Activated T-cell treated with anti-CD3 and anti-CD28 coated beads, Interleukin-2, amount 50 U/mL, for 48 hours (primary cell): Measurements from ENCODE around the gene CNTNAP5.

Experiments used
- DNase-seq, 2 experiments: peaks; one replicate each; pipeline ENCODE4 v3.0.0-alpha.2; 2020

Gene CNTNAP5

DNA sequence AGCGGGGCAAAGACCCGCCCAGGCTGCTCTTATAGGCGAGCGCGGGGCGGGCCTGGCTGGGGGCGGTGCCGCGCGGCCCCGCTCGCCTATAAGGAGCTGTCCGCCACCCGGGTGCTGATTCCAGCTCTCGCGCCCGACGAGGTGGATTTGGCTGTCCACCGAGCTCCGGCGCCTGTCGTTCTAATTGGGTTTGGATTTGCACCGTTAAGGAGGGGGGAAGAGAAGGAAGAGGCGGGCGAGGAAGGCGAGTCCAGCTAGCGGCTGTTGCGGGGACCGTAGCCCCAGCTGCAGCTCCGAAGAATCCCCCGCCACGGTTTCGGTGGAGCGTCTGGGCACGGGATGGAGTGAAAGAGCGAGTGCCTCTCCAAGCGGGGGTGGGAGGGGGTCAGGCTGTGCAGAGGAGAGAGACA, at the start of gene CNTNAP5:
Gene CNTNAP5 (plus strand): TSS at position 117 of the 410 bp plus-strand sequence. CDS start 364 bp downstream, outside the sequence.
- DNase-seq: peak; percentile 27 to 31

DNA sequence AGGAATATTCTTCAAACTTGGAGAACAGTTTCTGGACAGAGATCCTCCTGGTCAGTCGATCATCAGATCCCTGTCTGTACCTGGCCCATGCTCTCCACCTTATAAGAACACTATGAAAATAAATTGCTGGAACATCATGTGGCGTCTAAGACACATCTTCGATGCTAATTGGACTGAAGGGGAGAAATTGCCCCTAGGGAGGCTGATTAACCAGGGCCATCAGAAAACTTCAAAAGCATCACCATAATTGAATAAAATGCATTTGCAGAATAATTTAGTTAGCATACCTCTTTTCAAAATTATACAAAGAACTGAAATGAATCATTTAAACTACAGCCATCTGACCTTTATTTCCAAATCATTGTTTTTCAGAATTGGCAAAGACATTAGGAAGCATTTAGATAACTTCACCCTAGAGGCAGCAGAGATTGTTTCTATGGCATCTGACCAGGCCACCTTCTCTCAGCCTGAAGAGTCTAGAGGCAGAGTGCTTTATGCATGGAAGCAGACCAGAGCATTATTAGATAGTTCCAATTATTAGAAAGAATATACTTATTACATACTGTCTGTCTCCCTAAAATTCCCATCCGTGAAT, 48.9 kb upstream of the CNTNAP5 start:
- DNase-seq: no peak

DNA sequence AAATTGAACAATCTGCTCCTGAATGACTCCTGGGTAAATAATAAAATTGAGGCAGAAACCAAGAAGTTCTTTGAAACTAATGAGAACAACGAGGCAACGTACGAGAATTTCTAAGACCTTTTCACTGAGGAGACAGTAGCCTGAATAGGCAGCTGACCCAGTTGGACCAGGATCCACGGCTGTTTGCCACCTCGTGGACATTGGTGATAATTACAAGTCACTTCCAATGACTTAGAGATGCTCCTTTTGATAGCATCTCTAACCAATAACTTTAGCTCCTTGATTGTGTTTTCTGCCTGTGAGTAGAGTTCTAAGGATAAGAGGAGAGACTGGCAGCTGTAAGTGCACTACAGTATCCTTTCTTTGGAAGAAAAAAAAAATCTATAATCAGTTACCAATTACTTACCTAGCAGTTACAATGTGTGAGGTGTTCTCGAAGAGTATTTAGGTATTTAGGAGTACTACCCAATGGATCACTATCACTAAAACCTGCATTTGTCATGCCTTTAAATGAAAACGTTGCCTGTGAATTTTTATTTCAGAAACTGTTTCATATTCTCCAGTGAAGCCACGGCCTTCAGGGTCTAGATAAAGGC, 31.3 kb upstream of the CNTNAP5 start:
- peak in 1 of 2 experiments; percentile 17 for DNase-seq

DNA sequence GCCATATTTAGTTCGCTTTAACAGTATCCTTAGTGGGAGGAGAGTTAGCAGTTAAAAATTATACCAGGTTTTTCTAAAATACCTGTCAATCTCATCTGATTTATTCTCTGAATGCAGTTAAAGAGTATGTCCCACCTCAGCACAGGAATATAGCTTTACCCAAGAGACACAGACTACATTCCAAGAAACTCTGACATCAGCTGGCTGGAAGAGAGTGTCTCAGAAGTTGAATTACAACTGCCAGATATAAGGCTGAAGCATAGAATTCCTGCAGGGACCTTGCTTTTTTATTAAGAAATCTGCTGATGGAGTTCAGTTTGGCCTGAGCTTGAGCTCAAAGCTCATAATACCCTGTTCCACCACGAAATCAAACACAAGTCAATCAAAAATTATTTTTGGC, 25.4 kb upstream of the CNTNAP5 start:
- DNase-seq: no peak

DNA sequence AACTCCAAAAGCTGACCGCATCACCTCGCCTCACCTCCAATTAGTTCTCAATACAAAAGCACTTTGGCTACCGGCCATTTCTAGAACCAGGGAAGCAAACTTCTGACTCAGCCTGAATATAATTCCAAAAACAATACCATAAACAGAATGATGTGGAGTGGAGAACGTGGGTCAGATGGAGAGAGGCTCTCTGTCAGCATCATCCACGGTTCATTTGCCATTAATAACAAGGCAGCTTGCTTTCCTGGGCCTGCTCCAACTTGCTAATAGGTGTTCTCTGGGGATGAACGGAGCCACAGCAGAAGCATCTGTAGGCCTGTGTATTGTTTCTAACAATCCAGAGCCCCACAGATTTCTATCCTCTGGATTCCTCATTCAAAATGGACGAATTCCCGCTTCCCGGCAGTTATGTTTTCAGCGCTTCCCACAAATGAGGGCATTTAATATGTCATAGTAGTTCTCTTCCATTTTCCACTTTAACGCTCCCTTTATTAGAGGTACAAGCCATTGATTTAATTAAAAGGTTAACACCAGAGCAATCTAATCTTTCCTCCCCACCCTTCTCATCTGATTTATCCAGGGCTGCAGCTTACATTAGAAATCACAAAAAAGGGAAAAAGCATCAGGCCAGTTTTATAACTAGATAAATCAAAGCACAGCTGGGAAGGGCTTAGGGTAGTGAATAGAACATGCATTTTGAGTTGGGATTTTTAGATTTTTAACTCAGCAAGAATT, 23.2 kb upstream of the CNTNAP5 start:
- DNase-seq: no peak

DNA sequence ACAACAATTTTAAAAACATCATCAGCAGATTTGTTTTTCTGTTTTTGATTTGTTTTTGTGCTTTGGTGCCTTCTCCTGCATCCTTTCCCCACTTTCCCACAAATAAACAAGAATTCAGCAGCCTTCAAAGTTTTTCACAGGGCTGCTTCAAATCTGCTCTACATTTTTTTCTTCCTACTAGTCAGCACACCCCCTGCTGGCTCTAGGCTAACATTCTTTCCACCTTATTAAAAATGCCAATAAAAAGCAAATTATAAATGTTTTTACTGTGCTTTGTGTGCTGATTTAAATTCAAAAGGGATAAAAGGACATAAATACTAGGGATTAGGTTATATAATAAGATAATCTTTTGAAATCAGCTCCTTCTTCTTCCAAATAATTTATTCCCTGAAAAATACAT, 6.2 kb upstream of the CNTNAP5 start:
- no peak for DNase-seq

DNA sequence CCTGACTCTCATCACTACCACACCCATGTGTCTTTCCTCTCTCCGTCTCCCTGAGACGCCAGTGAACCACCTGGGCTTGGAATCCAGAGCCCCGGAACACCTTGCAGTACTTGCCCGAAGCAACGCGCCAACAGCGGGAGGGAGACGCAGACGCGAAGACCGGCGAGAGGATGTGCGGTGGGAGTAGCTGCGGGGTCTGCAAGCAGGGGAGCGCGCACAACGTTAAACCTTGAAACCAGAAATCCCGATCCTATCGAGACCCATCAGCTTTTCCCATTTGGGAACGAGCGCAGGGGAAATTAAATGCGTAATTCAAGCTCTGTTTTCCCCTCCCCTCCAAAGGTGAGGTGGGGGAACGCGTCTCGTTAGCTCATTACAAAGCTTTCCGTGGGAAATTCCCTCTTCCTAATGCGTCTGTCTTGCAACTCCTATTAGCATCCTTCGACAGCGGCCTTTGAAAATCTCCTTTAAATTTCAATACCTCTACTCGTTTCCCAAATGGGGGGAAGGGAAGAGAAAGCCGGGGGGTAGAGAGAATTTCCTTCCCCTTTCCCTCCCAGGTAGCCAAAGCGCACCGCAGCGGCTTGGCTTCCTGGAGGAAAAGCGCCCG, 421 bp upstream of the CNTNAP5 start:
- no peak for DNase-seq

DNA sequence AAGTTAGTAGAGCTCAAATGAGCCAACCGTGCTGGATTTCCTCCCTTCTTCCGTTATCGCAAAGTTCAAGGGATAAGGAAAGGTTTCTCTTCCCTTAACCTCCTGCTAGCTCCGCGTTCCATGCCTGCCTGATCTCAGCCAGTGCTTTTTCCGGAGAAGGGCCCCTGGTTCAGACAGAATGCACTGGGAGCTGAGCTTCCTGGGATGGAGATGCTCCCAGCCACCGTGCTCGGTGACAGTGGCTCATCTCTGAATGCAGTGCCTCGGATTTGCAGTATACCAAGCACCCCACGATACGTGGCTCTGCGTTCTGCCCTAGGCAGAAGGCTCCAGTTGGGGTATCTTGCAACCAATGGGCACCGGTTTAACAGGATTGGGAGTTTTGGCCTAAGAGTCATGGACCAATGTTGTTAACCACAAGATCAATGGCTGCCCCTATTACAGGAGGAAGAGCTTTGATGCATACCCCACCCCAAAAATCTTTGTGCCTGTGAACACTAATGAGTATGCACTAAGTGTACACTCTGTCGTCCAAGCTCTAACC, 876 bp downstream of the CNTNAP5 start:
- DNase-seq: no peak

DNA sequence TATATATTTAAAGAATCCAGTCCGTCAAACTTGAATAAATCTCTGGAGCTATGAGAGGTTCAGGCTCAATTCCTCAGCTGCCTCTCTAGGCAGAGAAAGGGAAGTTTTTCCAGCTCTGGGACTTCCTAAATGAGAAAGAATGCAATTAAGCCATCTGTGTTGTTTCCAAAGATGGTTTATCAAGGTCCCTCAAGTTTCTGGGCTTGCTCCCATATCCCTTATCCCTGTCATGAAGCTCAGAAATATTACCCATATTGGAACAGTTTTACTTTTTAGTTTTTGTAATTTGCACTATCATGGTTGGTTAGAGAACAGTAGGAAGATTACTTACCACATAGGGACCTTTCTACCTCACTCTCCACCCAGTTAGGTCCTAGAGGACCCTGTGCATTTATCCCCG, 1.4 kb downstream of the CNTNAP5 start:
- DNase-seq: no peak

DNA sequence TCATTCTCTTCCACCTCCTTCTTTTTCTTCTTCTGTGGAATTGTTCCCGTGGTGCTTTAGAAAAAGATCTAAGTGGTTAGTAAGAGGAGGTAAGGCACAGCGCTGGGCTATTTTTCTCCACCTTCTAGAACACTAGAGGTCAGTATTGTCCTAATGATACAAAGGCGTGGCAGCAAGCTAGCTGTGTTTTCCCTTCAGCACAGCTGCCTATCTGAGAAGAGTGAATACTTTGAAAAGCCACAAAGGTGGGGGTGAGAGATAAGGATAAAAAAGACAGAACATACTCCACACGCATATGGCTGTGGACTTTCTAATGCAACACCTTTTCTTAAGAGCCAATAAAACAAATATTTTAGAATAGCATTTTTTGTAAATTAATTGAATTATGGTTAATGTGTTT, 2.1 kb downstream of the CNTNAP5 start:
- no peak for DNase-seq

DNA sequence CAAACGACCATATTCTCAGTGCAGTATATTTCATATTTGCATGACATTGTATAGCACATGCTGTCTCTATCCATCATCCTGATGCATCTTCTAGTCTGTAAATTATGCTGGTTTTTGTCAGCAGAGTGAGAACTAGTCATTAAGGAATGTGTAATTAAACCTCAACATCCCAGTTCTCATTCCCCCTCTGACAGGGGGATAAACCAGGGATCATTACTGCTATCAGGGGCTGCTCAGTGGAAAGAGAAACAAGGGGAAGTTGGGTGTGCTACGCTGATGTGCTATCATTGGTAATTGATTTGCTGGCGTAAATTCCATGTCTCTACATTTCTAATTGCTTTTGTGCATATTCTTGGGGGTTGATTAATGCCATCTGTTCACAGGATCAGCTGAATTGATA, 7.7 kb downstream of the CNTNAP5 start:
- no peak for DNase-seq

DNA sequence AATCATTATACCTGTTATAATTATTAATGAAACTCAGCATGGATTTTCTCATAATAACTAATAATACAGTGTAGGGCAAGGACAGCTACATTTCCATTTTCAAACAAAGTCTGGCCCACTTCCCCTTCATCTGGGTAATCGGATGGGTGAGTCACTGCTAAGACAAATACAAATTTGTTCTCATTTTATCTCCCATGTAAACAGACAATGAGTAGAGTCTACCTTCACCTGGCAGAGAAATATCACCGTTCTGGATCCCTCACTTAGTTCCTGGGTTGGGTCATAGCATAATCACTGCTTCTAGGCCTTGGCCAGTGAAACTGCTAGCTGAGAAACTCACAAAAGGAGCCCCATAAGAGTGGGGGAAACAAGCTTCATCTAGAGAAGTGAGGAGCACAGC, 9.2 kb downstream of the CNTNAP5 start:
- no peak for DNase-seq

DNA sequence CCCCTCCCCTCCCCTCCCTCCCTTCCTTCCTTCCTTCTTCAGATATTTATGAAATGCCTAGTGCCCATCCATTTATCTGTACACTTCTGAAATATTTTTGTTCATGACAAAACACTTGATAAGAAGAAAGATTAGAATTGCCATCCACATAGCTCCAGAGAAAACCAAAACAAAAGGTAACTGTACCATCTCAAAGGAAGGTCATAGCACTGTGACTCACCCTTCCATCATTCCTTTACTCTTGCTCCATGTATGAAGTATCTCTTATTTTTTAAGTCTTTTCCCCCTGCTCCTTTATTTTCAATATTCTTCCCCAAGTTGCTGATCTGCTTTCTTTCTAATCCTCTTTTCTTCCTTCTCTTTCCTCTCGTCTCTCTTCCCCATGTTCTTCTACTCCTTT, 9.9 kb downstream of the CNTNAP5 start:
- no peak for DNase-seq

DNA sequence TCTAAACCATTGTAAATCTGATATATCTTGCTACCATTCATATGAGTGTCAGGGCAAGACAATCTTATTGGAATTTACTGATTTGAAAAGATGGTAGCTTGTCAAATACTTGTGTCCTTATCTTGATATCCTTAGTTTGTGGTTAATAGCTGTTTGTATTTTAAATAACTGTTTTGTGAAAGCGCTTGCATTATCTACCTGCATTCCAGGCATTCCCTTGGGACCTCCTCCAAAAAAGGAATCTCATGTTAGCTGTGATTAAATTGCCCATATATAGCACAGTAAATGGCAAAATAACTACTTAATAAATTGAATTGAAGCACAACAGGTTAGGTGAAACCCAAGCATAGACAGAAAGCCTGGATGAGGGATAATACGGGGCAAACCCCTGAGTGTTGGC, 13.9 kb downstream of the CNTNAP5 start:
- no peak for DNase-seq

DNA sequence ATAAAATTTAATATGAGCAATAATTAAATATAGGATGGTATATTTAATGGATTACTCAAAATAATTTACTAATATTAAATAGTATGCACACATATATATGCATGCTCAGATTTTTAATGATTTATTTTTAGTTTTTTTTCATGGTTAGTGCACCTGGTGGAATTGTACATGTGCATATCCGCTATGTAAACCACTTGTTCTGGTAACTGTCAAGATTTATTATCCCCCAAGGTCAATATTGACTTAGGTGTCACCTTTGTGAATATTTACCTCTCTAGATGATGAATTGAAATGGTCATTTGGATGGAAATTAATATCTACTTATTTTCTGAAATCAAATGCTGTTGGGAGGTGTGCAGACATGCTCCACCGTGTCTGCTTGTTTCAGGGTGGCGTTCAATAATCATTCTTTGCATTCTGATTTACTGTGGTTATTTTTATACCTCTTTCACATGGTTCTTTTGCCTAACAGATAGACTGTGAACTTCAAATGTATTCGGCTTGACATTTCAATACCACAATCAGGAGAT, 14.7 kb downstream of the CNTNAP5 start:
- no peak for DNase-seq

DNA sequence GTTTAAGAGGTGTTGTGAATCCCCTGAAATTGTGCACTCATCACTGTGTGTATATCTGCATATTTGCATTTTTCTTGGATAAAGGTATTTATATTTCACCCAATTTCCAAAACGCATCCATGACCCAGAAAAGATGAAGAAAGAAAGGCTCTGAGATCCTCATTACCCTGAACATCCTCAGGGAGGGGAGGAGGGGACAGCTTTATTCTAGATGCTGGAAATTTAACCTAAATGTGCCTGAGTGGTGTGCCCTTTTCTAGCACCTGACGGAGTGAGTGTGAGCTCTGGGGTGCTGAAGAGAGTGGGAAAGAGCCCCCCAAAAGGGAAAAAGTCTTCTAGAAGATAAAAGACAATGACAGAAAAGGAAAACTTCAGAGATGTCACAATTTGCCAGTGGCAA, 20.8 kb downstream of the CNTNAP5 start:
- DNase-seq: no peak

DNA sequence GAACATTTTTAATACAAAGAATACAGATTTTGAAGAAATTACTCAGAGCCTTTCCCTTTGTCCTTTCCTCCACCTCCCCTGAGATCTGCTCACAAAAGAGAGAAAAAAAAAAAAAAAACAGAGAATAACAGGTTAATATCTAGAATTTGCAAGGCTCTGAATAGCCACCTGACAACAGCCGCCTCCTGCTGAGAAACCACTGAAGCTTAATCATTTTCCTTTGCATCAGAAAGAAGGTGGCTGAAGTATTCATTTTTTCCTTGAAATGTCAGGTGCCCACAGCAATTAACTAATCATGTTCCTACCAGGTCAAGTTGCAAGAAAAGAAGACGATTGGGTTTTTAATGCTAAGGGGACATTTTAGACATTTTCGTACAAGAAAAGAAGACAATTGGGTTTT, 21.2 kb downstream of the CNTNAP5 start:
- DNase-seq: no peak

DNA sequence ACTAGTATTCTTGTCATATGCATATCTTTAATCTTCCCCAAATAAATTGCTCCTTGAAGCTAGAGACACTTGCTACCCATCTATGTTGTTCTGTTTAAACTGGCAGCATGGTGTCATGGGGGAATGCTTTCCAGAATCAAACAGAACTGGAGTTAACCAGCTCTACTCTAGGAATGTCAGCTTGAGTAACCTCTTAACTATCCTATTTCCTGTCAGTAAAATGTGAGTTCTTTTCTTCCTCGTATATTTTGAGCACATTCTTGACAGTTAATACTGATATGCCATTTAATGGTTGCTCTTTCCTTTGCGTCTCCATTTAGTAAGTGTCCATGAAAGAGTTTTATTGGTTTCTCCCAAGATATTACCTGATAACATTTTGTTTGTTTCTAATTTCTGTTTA, 23.0 kb downstream of the CNTNAP5 start:
- no peak for DNase-seq

DNA sequence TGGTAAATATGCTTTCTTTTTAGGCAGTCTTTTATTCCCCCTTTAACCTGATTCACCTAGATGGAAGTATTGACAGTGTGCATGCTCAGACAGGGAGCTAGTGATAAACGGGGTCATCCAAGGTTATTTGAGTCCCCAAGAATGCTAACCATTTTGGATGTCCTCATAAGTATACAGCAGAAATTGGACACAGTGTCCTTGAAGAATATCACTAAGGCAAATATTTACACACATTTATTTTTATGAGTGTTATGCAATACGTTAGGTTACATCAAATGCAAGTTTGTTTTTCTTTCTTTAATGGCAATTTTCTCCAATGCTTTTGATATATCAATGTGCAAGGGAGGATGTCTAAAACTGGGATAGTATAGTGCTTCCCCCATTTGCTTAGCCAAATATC, 23.6 kb downstream of the CNTNAP5 start:
- DNase-seq: no peak

DNA sequence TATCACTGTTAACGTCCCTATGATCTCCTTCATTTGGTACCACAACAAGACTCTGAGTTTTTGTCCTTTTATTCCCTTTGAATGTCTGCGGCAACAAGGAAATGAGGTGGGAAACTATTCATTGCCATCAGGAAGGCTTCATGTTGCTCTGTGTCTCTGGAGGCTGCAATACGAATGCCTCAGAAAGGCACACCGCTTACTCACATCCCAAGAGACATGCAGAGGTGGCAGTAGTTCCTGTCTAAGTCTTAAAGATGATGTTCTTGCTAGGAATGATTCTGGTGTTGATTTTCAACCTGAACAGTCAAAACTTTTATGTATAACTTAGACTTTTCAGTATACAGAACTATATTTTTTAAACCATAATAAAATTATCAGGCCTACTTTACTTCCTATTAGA, 24.0 kb downstream of the CNTNAP5 start:
- no peak for DNase-seq

DNA sequence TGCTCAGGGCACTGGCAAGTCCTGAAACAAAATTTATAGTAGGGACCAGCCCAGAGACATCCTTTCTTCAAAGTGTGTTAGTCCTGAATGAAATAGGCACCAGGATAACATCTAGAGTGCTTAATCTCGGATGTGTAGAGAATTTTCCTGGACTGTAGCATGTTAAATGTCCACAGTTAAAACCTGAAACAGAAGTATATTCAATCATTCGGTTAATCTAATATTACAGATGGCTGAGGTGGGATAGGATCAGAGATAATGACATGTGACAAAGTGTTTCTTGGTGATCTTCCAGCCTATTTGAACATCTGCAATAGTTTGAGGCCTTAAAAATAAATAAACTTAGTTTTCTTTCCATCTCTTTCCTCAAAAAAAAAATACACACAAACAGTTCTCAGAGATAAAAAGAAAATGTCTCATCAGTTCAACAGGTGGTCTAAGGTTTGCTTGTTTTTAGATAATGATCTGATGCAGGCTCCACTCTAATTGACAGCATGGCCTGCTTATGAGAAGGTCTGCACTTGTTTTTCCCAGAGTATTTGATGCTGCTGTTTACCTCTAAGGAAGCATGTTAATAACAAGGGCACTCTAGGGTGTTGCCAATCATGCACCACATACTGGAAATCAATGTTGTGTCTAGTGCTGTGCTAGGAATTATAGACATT, 25.9 kb downstream of the CNTNAP5 start:
- DNase-seq: no peak

DNA sequence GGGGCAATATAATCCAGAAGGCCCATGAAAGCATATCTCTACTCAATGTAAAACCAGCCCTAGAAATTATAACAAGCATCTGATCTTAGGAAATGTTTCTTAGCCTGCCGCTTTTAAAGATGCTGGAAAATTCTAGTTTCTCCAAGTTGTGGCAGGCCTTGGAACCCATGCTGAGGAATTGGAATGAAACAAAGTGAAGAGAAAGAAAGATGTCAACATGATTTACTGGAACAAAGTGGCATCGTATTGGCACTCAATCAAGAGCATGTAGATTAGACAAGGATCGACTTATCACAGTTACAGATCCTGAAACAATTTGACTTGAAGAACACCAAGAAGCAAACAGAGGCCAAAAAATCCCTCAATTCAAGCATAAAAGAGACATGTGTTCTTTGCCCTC, 28.7 kb downstream of the CNTNAP5 start:
- no peak for DNase-seq

DNA sequence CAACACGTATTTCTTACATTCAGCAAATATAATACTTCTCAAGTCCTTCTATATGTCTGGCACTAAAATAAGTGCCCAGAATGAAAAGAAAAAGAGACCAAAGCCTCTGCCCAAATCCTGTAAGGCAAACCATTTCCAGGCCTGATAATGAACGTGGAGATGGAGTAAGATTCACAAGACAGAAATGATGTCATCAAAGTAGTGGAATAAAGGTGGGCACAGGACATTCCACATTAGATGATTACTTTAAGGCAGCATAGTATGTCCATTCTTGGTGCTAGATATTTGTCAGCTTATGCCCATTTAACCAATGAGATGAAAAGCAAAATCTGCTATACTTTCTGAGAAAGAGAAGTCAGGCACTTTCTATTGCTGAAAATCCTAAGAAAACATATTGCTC, 38.5 kb downstream of the CNTNAP5 start:
- DNase-seq: no peak
